Loucy (cell line): ENCODE results near the gene RANBP9.

Source experiments
- CTCF ChIP-seq: fragments of 200-600 bp; sonication (generic); conservative IDR thresholded peaks from 2 replicates; pipeline ENCODE4 v1.5.1; 2014; ENCODE audit warnings: mild to moderate bottlenecking, antibody characterized with exemption, low read length
- EZH2phosphoT487 ChIP-seq: fragments of 200-600 bp; IDR thresholded peaks from 2 replicates; pipeline ENCODE4 v1.6.1; 2018; ENCODE audit warnings: antibody characterized with exemption, mild to moderate bottlenecking, moderate library complexity, borderline replicate concordance

DNA sequence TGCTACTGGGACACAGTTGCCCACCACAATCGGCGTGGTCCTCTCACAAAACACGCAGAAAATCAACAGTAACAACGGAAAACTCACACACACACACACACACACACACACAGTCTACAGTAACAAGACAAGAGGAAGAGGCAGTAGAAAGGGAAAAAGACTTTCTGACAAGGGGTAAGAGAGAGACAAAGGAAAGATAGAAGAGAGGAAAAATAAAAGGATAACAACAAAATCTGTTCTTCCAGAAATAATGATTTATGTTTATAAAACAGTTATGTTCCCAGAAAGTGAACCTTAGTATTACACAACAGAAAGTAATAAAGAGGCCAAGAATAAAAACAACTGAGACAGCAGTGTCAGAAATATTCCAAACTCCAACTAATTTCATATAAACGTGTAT, 2.9 kb downstream of the RANBP9 start:
- TF ChIP-seq CTCF: no peak
- no peak for TF ChIP-seq EZH2phosphoT487
